Fibroblast of skin of abdomen (primary cell): ENCODE data around the gene ARHGEF33.

ENCODE experiments used
- DNase-seq: peaks from one replicate; pipeline ENCODE4 v3.0.0-alpha.2; 2013

ARHGEF33 gene

GRCh38 chr2:38960609-38961320 lies 71.1 kb downstream of the ARHGEF33 start:
- no peak for DNase-seq

GRCh38 chr2:38966006-38966405 lies 76.3 kb downstream of the ARHGEF33 start:
- no peak for DNase-seq

- DNase-seq, result no peak
Measured at GRCh38 chr2:38966678-38967077, 77.0 kb downstream of the ARHGEF33 start.

- no peak for DNase-seq
Measured at GRCh38 chr2:38968021-38968420, 78.3 kb downstream of the ARHGEF33 start.

GRCh38 chr2:38971377-38971776 lies 81.7 kb downstream of the ARHGEF33 start:
- no peak for DNase-seq

GRCh38 chr2:38973266-38973665 lies 83.6 kb downstream of the ARHGEF33 start:
- DNase-seq, result no peak

- no peak for DNase-seq
Measured at GRCh38 chr2:38975042-38975441, 85.4 kb downstream of the ARHGEF33 start.

GRCh38 chr2:38977047-38977446 lies 87.4 kb downstream of the ARHGEF33 start:
- DNase-seq, result no peak

GRCh38 chr2:38978296-38978903 lies 88.7 kb downstream of the ARHGEF33 start:
- DNase-seq, result no peak

- no peak for DNase-seq
Measured at GRCh38 chr2:38978908-38979307, 89.2 kb downstream of the ARHGEF33 start.

- no peak for DNase-seq
Measured at GRCh38 chr2:38981003-38981669, 91.5 kb downstream of the ARHGEF33 start.

- no peak for DNase-seq
Measured at GRCh38 chr2:38981670-38982357, 92.1 kb downstream of the ARHGEF33 start.

- no peak for DNase-seq
Measured at GRCh38 chr2:38982498-38982897, 92.8 kb downstream of the ARHGEF33 start.

GRCh38 chr2:38988716-38989115 lies 99.0 kb downstream of the ARHGEF33 start:
- DNase-seq, result no peak

GRCh38 chr2:38991899-38992298 lies 102.2 kb downstream of the ARHGEF33 start:
- no peak for DNase-seq

GRCh38 chr2:38997781-38998180 lies 108.1 kb downstream of the ARHGEF33 start:
- peak; percentile 94 for DNase-seq

- no peak for DNase-seq
Measured at GRCh38 chr2:39000552-39000951, 110.9 kb downstream of the ARHGEF33 start.

- no peak for DNase-seq
Measured at GRCh38 chr2:39007875-39008504, 118.3 kb downstream of the ARHGEF33 start.

- peak; percentile 9 for DNase-seq
Measured at GRCh38 chr2:39008665-39009064, 119.0 kb downstream of the ARHGEF33 start.

GRCh38 chr2:39013871-39014270 lies 124.2 kb downstream of the ARHGEF33 start:
- no peak for DNase-seq

GRCh38 chr2:39015424-39015823 lies 125.7 kb downstream of the ARHGEF33 start:
- DNase-seq, result no peak

- DNase-seq, result no peak
Measured at GRCh38 chr2:39017334-39017733, 127.7 kb downstream of the ARHGEF33 start.

GRCh38 chr2:39018638-39019037 lies 129.0 kb downstream of the ARHGEF33 start:
- no peak for DNase-seq
